WI38 (cell line): ENCODE measurements around the gene NKX1-2.

Source experiments
- H3K4me3 ChIP-seq: 2 replicates; pipeline ENCODE4 v1.5.1; 2011; ENCODE audit warnings: low read depth, mild to moderate bottlenecking, control low read depth, low read length
- TF ChIP-seq, protein P1 (sequence below): IDR thresholded peaks from 2 replicates; pipeline ENCODE4 v1.5.1; 2012; ENCODE audit warnings: low read depth, mild to moderate bottlenecking, control low read depth, low read length

Gene NKX1-2

DNA sequence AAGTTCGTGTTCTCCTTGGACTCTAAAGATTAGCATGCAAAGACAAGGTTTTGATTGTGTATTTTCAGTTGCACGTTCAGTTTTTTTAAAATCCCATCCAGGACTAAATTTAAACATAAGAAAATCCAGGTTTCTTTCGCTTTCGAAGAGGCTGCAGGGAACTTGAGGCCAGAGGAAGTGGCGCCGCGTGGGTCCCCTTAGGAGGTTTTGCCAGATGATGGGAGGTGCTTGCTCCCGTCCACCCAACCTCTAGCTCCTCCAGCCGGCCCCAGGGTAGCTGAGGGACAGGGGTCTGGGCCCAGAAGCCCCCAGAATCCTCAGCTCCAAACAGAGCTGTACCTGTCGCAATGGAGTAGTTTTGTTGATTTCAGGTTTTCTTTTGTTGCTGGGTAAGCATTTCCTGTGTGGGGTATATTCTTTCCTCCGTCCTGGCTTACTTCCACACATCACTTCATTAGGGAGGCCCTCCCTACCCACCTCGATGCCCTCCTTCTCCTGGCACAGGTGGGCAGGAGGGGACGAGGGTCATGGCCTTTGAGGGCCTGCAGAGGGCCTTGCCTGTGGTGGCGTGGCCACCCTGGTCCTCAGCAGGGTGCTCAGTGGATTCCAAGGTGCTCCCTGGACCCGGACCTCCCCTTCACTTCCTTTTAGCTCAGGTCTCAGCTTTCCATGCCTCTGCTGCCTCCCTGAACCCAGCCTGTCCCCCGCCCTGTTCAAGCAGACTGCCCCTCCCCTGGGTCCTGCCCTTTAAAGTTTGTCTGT, 44.4 kb upstream of the NKX1-2 start:
- H3K4me3 ChIP-seq = no peak overlapping the region
- TF ChIP-seq, protein P1, sequence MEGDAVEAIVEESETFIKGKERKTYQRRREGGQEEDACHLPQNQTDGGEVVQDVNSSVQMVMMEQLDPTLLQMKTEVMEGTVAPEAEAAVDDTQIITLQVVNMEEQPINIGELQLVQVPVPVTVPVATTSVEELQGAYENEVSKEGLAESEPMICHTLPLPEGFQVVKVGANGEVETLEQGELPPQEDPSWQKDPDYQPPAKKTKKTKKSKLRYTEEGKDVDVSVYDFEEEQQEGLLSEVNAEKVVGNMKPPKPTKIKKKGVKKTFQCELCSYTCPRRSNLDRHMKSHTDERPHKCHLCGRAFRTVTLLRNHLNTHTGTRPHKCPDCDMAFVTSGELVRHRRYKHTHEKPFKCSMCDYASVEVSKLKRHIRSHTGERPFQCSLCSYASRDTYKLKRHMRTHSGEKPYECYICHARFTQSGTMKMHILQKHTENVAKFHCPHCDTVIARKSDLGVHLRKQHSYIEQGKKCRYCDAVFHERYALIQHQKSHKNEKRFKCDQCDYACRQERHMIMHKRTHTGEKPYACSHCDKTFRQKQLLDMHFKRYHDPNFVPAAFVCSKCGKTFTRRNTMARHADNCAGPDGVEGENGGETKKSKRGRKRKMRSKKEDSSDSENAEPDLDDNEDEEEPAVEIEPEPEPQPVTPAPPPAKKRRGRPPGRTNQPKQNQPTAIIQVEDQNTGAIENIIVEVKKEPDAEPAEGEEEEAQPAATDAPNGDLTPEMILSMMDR = no peak

DNA sequence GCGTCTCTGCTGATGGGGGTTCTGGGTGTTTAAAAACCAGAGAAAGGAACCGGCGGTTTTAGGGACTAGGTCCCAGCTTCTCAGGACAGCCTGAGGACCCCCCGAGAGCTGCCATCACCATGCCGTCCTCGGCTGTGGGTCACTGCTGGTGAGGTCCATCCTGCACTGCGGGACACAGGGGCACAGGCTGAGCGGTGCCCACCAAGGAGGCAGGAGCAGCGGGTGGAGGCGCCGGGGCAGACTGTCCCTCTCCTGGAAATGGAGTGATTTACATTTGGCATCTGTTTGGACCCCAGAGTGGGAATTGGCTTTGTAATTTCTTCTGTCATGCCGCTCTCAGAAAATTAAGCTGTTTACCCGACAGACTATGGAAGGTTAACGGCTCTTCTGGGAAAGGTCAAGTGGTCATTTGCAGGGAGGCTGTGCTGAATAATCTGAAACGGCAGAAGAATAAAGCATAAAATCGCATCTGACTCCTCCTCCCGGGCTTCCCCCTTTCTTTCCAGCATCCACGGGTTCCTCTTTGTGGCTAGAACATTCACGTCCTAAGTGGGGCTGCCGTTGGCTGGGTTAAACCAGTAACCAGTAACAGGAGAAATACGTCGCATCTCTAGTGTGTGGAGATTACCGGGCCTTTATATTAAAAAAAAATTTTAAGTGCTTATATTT, 43.5 kb upstream of the NKX1-2 start:
- TF ChIP-seq, protein P1 = no peak
- no peak overlapping the region for H3K4me3 ChIP-seq

DNA sequence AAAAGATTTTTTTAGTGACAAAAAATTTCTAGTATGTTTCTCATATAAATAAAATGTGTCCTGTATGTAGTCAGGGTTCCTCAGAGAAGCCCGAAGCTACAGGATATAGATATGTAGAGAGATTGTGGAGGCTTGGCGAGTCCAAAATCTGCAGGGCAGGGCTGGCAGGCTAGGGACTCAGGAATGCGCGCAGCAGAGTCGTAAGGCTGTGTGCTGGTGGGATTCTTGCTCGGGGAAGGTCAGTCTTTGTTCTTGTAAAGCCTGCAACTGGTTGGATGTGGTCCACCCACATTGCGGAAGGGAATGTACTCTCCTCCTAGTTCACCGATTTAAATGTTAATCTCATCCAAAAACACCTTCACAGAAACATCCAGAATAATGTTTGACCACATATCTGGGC, 42.4 kb upstream of the NKX1-2 start:
- TF ChIP-seq, protein P1 = no peak
- H3K4me3 ChIP-seq = no peak overlapping the region

DNA sequence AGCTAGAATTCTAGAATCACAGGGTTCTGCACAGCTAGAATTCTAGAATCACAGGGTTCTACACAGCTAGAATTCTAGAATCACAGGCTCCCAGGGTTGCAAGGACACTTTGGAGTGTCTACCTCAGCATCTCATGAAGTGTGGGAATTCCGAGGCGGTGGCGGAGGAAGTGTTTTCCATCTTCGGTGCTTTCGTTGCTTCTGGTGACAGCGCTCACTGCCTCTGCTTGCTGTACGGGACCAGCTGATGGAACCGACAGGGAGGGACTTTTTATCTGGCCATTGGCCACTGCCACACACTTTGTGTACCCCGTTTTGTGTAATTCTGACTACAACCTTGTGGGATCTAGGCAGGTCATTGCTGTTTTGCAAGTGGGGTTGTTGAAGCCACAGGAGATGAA, 41.3 kb upstream of the NKX1-2 start:
- H3K4me3 ChIP-seq = no peak overlapping the region
- TF ChIP-seq, protein P1 = no peak

DNA sequence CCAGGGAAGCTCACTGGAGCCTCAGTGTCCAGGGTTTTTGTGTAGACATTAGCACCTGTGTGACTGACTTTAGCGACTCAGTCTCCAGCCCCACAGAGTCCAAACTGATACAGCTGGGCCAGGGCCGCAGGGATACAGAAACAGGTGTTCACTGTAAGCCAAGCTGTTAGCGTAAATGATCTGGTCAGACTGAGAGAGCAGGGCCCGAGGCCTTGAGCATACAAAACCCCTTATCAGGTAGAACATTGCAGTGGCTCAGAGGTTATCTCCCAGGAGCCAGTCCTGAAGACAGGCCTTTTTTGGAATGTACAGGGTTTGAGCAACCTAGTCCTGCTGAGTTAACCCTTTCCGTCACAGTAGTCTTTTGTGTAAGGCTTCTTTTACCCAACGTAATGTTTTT, 36.8 kb upstream of the NKX1-2 start:
- H3K4me3 ChIP-seq = no peak overlapping the region
- TF ChIP-seq, protein P1 = no peak

DNA sequence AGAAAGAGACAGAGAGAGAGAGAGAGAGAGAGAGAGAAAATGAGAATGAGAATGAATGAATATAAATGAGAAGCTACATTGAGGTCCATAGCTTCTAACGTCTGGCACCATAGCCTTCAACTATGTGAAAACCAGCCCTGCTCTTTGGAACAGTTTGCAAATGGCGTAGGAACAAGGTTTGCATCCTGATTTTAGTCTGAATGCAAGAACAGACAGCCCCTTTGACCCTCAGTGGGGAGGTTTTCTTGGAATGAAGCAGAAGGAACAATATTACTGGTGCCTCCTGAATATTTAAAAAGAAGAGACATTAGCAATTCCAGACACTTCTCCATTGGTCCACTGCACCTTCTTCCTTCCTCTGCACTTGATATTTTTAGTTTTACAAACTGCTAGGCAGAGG, 34.8 kb upstream of the NKX1-2 start:
- H3K4me3 ChIP-seq = no peak overlapping the region
- TF ChIP-seq, protein P1 = no peak

DNA sequence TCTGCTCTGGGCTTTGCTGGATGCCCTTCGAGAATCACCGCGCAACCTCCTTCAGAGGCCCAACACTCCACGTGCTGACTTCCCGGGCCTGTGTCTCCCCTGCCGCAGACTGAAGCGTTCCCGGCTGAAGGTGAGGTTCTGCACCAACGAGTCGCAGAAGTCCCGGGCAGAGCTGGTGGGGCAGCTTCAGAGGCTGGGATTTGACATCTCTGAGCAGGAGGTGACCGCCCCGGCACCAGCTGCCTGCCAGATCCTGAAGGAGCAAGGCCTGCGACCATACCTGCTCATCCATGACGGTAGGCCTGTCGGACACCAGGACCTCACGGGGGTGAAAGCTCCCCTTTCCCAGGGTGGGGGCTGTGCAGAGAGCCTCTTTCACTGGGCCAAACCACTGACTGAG, 34.2 kb upstream of the NKX1-2 start:
- H3K4me3 ChIP-seq = no peak overlapping the region
- TF ChIP-seq, protein P1 = no peak
